Lower leg skin (tissue), 3 donors: ENCODE results near the gene UFD1.

ENCODE experiments used
- CTCF ChIP-seq, 3 donors: fragments of 450-650 bp; IDR thresholded peaks; one replicate each; pipeline ENCODE4 v1.5.1; 2016; ENCODE audit warnings: antibody characterized with exemption in 3 of 3, mild to moderate bottlenecking in 3 of 3, moderate library complexity in 2 of 3
- POLR2A ChIP-seq, 2 donors: fragments of 450-650 bp; IDR thresholded peaks; one replicate each; pipeline ENCODE4 v1.6.1; 2016 to 2017; ENCODE audit warnings: antibody characterized with exemption in 2 of 2, mild to moderate bottlenecking in 1 of 2, moderate library complexity in 1 of 2

- TF ChIP-seq CTCF (IDR thresholded peaks at IDR 0.05) (no peak), POLR2A (IDR thresholded peaks at IDR 0.05) (no peak)
These were observed 17.5 kb downstream of the UFD1 start for GRCh38 chr22:19461506-19461905.
